ENCODE measurements around the gene GPC6.

GRCh38 chr13:93670866-93671265 is 444.3 kb downstream of the GPC6 start:
- no peak for TF ChIP-seq CTCF (IDR thresholded peaks at IDR 0.05 in 2 of 3, conservative IDR thresholded peaks at IDR 0.05 in 1 of 3; ENCODE audit: borderline replicate concordance in 1 of 3, insufficient read depth in 1 of 3, low read depth in 2 of 3, low read length in 2 of 3)
- no peak for TF ChIP-seq POLR2A (IDR thresholded peaks at IDR 0.05; ENCODE audit: borderline replicate concordance, extremely low read depth, insufficient read depth, insufficient read length)
- no peak for TF ChIP-seq POLR2AphosphoS5 (IDR thresholded peaks at IDR 0.05; ENCODE audit: low read depth, low read length)
- TF ChIP-seq RAD21 (IDR thresholded peaks at IDR 0.05; ENCODE audit: low read depth), result no peak
- no peak for TF ChIP-seq ELF1 (IDR thresholded peaks at IDR 0.05; ENCODE audit: borderline replicate concordance, low read depth)
- no peak for TF ChIP-seq CEBPB (IDR thresholded peaks at IDR 0.05; ENCODE audit: low read depth)
- TF ChIP-seq MAX (IDR thresholded peaks at IDR 0.05), result no peak
- no peak for TF ChIP-seq ZFX (IDR thresholded peaks at IDR 0.05)
- TF ChIP-seq EZH2 (IDR thresholded peaks at IDR 0.05), result no peak
- TF ChIP-seq TCF7L2 (IDR thresholded peaks at IDR 0.05; ENCODE audit: borderline replicate concordance, extremely low read depth, insufficient read depth, insufficient read length), result no peak
- TF ChIP-seq YY1 (IDR thresholded peaks at IDR 0.05; ENCODE audit: extremely low read depth, insufficient replicate concordance, low read depth, low read length), result no peak
- TF ChIP-seq EZH2phosphoT487 (IDR thresholded peaks at IDR 0.05; ENCODE audit: borderline replicate concordance), result no peak
- TF ChIP-seq JUND (IDR thresholded peaks at IDR 0.05), result no peak
